ENCODE measurements around the gene PSMA2. TPM values are rescaled to one million over a fixed set of nuclear protein-coding genes. Genes with fewer than 3 reads are reported as not detected.

The PSMA2 gene
- total RNA-seq, 2 donors from 2014 or later, result 70.0 to 82.2 TPM

- intact Hi-C loops (cut with DNase I), result no loop called here
- DNase-seq (no peak), ATAC-seq (no peak)
Observed at GRCh38 chr7:42868480-42868879, 63.5 kb downstream of the PSMA2 start.

Other genes starting within 250 kb of the PSMA2 start
- 1 to 10 TPM; 3.6 to 4.2 TPM for gene C7orf25, start 20.1 kb downstream of the PSMA2 start, total RNA-seq
- 10 to 100 TPM; 45.2 to 50.2 TPM for gene MRPL32, start 202 bp upstream of the PSMA2 start, total RNA-seq
- not detected for gene HECW1, start 180.5 kb upstream of the PSMA2 start, total RNA-seq